Measurements from ENCODE around the gene AOC2.

- TF ChIP-seq CTCF (IDR thresholded peaks at IDR 0.05; ENCODE audit: insufficient read depth, low read length) (no peak), REST (IDR thresholded peaks at IDR 0.05; ENCODE audit: insufficient replicate concordance, low read depth) (no peak), POLR2AphosphoS5 (IDR thresholded peaks at IDR 0.05; ENCODE audit: low read depth) (no peak)
Measured at GRCh38 chr17:42853597-42853967, 9.2 kb downstream of the AOC2 start.

All from HL-60 (cell line).